Stimulated activated CD8-positive, alpha-beta memory T cell treated with anti-CD3 and anti-CD28 coated beads, Interleukin-12 subunit alpha, Interleukin-12 subunit beta, amount 100 ng/mL, for 24 hours (primary cell): ENCODE data around the gene STK39.

Experiments
- DNase-seq: peaks from one replicate; pipeline ENCODE4 v3.0.0-alpha.2; 2020; ENCODE audit errors: extremely low read depth

STK39 gene

DNA sequence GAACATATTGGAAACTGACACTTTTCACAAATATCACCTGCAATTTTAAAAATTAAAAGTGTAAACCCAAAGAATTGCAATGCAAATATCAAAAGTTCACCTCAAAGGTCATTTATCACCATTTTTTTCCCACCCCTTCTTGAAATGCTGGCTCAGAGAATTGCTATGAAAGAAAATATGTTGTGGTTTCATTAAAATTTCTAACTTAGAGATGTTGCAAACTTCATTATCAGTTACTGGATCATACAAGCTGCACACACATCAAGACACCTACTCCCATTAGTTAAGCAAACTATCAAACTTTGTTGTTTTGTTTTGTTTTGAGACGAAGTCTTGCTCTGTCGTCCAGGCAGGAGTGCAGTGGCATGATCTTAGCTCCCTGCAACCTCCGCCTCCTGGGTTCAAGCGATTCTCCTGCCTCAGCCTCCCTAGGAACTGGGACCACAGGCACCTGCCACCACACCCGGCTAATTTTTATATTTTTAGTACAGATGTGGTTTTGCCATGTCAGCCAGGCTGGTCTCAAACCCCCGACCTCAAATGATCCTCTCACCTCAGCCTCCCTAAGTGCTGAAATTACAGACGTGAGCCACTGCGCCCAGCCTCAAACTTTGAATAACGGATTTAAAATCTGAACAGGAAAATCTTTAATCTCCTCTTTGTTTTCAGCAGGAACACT, 37.0 kb downstream of the STK39 start:
- no peak for DNase-seq

DNA sequence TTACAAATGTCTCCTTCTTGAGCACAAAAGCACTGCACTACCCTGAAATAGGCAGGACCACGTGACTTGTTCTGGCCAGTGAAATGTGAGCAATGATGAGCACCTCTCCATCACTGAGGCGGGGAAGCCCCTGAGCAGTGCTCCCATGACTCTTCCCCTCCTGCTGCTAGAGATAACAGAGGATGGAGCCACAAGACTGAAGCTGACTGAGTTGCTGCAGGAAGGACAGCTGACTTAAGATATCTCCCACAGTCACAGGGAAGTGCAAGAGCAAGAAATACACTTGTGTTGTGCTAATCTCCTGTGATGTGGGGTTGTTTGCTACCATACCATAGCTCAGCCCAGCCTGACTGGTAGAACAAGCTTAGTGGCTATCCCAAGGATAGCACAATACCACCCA, 38.7 kb downstream of the STK39 start:
- no peak for DNase-seq

DNA sequence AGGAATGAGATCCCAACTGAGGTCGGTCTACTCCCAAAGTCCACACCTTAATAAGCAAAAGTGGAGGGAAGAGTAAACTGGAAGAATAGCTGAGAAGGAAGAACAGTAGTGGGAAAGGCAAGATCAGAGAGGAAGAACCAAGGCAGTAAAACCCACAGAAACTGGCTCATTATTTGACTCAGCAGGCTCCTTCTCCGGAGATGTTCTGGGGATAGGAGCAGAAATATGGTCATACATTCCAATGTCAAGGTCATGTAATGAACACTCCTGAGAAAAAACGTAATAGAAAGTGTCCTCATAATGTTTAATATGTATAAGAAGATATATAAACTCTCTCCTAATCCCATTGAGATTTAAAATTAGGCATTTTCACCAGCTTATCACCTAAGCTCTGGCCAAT, 39.5 kb downstream of the STK39 start:
- DNase-seq, result no peak

DNA sequence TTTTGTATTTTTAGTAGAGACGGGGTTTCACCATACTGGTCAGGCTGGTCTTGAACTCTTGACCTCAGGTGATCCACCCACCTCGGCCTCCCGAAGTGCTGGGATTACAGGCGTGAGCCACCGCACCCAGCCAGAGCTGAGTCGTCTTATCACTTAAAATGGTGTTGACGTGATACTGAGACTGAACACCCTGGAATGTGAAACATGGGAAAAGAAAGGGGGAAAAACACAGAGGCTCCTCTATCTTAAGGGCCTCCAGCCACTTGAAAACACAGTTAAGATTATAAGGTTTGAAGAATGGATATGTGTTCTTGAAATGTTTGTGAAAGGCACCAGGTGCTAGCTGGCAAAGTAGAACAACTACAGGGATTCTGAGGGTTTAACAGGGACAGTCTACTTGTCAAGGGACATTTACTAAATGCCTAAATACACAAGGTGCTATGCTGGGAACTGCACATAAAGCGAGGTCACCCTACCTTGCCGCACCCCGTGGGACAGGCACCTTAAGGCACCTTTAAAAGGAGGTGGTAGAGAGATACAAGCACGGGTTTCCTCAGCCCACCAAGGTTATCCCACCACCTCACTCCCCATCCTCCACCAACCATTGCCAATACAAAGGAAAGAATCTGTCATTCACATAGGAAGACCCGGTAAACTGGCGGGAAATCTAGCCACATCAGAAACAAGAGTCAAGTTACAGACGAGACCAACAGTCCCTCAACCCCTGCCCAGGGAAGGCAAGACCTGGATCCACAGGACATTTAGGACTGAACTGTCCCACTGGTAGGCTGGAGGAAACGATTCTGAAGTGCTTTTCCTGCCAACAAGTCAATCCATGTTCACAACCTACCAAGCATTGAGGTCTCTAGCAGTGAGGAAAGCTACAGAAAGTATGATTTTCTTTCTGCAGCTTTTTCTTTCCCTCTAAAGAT, 43.4 kb downstream of the STK39 start:
- DNase-seq, result no peak

DNA sequence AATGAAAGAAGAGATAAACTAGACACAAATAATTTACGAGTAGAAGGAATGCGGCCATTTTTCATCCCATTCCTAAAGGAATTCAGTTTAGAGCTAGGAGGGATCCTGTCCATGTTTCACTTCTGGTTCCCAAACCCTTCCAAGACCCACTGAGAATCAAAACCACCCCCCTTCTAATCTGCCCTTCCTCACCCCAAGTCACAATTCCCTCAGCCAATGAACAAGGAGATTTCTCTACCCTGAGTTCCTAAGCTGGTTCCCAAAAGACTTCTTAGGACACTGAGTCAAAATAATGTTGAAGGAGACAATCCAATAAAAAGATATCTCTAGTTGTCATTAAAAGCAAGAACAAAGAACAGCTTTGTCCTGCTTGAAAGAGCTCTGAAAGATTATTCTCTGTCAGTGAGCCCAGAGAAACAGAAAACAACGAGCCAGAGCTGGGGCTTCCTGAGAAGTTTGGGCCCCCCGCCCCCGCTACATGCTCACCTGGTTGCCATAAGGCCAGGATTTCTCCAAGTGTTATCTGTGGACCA, 45.7 kb downstream of the STK39 start:
- no peak for DNase-seq

DNA sequence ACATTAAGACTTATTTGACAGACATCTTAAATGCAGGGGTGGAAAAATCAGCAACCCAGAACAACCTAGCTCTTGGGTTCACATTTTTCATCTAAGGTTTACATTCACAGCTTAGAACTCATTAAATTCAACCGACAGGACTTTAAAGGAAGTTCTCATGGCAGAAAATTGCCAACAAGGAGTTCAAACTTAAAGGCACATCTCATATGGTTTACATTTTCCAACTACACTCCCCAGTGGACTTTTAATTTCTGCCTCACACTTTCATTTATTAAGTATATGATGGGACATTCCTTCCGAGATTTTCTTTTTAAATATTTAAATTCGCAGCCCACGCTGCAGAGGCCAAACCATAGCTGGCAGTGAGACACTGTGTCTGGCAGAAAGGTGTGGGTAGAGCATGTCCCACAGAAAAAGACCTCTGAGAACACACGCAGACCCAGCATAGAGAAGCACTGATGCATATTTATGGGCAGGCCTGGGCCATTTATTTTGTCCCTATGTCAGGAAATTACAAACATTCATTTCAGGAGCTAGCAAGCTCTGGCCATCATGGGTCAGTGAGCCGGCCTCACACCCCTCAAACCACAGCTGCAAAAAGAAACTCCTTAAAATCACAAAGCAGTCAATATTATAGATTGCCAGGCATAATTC, 46.3 kb downstream of the STK39 start:
- DNase-seq, result no peak

DNA sequence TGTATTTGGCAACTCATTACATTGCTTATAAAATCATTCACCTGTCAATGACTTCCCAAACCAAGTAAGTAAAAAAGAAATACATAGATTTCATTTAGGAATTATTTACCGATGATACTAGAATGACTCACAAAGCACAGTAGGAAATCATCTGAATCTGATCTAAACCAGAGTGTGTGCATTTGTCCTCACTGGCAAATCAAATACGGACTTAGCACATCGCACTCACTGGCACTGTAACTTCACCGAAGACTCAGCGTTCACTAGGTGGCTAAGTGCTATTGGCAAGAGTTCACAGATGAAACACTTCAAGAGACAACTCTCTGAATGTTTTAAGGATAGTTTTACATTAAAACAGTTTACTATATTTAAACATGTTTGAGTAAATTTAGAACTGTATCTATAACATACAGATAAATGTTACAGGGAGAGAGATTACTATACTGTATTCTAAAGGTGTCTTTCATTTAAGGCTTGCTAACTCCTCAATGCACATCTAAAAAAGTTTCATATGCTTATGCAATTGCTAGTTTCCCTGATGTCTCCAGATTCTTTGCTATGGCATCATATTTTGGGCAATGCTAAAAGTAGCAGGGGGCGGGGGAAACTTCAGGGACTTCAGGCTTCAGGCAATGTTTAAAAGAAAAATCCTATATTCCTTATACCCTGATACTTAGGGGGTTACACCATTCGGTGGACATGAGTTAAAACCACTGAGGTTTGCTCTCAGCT, 48.8 kb downstream of the STK39 start:
- DNase-seq, result no peak

DNA sequence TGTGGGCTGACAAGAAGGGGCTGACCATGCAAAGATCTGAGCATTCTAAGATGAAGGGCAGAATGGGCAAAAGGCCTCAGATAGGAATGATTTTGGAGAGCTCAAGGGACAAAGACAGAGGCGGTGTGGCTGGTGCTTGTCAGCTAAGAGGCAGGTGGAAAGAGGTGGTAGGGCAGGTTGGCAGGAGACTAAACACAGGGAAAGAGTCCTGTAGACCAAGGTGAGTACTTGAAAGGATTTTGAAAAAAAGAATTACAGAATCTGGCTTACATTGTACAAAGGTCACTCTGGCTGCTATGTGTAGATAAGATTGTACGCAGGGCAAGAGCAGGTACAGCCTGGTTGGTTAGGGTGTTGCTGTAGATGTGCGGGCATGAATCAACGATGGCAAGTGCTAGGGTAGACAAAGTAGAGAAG, 50.6 kb downstream of the STK39 start:
- DNase-seq, result no peak

DNA sequence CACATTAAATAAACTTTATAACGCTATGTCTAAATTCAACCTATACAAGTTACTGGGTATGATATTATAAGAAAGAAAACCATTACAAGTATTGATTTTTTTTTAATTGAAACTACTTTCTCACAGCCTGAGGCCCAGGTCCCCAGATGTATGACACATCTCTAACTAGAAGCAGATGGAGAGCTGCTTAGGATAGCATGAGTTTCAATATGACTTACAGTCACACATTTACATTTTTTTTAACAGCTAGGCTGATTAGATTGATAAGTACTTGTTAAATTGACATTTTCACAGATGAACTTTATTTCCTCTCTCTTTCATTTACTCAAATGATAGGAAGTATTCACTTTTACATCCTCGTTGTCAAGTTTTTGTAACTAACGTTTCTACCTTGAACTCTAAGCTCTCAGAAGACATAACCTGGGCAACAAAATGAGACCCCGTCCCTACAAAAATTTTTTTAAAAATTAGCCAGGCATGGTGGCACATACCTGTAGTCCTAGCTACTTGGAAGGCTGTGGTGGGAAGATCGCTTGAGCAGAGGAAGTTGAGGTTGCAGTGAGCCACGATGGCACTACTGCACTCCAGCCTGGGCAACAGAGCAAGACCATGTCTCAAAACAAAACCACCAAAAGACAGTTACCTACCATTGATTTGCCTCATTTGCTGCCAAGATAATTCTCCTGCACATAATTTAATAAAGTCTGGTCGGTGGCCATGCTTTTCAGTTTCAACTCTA, 52.4 kb downstream of the STK39 start:
- DNase-seq, result no peak

DNA sequence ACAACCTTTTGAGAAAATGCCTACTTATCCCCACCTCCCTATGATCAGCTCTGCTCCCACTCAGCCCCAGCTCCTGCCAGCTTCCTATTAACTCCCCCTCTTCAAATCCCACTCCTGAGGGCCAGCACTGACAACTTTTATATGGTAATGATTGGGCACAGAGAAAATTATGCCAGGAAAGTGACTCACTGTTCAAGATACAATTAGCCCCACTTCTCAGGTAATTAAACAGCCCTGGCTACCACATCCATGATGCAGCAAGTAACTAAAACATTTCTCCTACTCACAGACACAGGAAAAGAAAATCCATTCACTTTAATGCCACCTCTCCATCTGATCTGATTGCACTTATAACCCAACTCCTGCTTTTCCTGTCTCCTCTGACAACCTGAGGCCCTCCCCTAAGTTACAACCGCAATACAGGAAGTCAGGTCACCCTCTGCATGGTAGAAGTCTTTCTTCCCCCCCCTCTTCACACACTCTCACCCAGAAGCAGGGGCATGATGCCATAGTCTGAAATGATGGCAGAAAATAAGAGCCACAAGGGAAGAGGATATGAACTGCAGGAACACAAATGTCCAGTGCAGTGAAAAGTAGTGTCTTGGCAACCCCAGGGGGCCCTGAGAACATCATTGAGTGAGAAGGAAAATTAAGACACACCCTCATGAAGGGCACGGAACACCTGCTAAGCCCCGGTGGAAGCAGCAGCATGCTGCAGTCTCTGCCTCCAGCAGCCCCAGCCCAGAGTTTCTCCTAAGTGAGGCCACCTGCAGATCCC, 54.4 kb downstream of the STK39 start:
- no peak for DNase-seq

DNA sequence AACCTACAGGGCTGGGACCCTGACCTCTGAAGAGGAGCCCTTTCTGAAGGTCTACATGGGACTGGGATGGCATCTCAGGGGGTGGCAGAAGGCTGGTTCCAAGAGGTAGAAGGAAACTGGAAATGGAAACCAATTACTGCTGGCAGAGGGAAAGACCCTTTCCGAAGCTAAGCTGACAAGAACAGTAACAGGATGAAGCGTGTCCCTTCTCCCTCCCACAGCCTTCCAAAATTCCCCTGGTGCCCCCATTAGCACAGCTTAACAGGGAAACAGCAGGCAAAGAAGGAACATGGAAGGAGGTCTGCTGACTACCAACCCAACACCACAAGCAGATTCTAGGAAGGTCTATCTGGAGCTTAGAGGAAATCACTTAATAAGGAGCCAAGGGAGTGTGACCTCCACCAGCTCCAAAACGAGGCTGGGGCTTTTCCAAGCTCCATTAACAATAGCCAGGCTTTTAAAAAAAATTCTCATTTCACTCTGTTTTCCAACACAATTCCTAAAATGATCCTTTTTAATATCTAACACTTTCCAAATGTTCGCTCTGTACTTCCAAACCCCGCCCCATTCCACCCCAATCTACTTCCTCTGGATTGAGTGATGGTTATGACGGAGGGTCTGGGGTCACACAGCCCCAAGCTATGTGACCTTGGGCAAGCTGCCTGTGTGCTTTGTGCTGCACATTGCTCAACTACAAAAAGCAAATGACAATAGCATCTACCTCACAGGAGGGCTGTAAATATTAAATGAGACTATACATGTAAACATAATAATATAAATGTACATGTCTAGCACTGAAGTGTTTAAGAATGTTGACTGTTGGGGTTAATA, 55.2 kb downstream of the STK39 start:
- DNase-seq, result no peak

DNA sequence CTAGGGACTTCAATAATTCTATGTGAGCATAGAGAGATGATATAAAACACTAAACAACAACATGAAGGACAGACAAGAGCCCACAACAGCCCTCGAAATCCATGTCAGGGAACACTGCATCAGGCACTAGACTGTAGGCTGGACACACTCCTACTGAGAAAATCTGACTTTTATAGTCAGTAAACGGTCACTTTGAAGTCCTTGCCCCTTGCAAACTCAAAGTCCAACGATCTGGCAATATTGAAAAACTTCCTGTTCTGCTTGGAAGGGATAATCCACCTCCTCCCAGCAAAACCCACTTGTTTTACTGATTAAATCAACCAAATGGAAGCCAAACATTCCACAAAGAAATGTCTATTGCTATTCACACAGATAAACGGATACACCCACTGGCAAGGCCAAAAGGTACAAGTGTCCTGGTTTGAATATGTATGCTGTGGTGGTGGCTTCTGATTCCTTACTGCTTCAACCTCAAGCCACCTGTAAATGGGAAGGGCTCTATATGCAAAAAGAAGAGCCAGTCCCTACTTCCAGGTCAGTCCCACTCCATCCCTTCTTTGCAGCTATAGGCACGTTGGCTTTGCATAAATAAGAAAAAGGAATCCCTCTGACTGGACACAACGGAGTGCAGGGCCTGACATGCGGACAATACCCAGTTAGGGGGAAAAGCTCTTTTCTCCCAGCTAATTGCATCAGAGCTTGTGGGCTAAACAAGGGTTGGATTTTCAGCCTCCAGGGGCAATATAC, 56.6 kb downstream of the STK39 start:
- DNase-seq, result no peak

DNA sequence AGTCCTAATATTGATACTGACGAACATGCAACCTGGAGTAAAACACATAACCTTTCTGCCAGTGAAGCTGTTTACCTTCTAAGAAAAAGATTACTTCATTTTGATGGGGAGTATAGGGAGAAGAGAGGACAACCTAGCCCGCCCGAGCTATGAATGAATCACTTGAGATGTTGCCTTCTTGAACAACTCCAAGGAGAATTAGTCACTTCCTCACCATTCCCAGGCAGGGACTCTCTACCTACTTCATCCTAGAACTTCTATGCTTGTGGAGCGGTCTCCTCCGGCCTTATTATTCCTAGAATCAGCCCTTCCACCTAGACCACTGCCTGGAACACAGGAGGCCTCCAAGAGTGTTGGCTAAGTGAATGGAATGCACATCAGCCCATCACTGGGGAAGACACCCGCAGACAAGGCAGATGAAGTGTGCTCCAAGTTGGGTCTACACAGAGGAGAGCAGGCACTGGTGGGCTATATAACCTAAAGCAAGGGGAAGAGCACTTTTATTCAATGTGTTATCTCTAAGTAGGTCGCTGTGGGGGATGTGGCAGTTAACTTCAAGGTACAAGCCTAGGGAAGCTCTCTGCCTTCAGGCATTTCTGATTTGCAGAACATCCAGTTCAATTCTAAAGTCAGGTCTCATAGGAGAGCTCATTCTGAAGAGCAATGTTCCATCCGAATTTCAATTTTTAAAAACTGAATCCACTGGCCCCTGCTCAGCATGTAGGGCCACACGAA, 57.4 kb downstream of the STK39 start:
- DNase-seq, result no peak

DNA sequence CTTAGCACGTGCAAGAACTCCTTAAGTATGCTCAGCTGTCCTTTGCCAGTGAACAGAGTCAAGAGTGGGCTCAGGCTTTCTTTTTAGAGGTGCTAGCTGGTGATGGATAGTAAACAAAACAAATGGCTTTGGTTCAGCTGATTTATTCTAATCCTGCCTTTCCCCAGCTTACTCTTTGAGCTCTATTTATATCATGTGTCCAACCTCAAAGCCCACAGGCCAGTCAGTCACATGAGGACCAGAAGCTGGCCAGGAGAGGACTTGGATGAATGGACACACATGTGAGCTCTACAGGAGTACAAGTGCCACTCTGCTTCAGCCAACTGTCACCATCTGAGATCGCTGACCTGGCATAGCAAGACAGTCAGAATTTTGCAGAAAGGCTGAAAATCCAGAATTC, 59.4 kb downstream of the STK39 start:
- DNase-seq, result no peak

DNA sequence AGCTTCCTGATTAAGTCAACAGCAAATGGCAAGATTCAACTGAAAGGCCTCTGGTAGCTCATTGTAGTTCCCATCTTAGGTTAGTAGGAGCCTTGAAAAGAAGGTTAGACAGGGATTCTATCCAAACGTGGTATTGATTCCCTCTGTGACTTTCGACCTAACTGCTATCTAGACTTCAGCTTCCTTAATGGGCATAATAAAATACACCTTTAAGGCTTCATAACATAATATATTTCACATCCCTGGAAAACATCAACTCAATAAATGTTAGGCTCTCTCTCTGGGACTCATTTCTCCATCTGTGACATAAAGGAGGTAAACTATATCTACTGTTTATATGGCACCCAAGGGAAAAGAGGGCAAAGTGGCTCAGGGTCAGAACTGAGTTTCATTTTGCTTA, 60.9 kb downstream of the STK39 start:
- no peak for DNase-seq

DNA sequence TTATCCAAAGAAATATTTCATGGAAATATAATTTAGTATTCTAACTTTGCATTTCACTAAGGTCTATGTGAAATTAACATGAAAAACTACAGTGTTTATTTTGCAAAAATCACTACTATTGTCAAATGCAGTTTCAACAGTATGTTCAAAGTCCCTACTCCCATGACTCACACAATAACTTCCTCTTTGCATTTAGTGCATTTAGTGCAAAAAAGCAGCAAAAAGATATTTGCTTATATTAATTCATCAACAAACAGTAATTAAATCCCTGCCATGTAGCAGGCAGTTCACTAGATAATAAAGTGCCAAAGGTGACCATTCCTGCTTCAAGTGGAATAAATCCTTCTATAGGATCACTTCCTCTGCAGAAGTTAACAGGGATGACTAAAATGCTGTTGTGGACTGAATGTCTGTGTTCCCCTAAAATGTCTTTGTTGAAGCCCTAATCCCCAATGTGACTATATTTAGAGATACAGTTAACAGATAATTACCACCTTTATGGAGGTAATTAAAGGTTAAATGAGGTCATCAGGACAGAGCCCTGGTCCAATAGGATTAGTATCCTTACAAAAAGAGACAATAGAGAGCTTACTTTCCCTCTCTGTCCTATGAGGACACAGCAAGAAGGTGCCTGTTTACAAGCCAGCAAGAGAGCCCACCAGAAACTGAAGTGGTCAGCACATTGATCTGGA, 61.7 kb downstream of the STK39 start:
- no peak for DNase-seq
